Stromal cell of bone marrow (primary cell): ENCODE measurements around the gene DNAAF8.

Source experiments
- DNase-seq: peaks from one replicate; pipeline ENCODE4 v3.0.0-alpha.2; 2012; ENCODE audit warnings: low read depth

Gene DNAAF8

DNA sequence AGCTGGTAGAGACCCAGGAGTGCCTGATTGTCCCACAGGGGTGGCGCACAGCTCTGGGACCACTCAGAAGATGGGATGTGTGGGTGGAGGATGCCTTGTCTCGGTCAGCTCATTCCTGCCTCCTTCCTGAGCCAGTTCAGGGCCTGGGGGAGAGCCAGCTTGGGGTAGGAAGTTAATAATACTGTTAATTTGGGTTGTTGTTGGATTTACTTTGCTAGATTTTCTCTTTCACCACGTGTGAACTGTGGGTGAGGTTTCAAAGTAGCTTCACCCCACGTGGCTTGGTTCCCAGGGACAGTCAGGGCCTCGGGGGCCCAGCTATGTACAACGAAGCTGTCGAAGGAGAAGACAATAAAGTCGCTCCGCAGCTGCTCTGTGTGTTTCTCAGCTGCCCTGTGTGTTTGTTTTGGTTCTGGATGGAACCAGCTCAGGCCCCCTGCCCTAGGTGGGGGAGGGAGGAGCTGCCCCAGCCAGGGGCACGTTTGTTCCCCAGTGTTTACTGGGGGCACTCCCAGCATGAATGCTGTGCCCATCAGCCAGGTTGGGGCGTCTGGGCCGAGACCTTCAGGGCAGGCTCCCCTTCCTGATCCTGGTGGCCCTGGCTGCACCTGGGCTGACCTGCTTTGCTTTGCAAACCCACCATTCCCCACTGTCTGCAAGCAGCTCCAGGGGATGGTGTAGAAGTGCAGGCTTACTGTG, 38.7 kb upstream of the DNAAF8 start:
- DNase-seq = no peak

DNA sequence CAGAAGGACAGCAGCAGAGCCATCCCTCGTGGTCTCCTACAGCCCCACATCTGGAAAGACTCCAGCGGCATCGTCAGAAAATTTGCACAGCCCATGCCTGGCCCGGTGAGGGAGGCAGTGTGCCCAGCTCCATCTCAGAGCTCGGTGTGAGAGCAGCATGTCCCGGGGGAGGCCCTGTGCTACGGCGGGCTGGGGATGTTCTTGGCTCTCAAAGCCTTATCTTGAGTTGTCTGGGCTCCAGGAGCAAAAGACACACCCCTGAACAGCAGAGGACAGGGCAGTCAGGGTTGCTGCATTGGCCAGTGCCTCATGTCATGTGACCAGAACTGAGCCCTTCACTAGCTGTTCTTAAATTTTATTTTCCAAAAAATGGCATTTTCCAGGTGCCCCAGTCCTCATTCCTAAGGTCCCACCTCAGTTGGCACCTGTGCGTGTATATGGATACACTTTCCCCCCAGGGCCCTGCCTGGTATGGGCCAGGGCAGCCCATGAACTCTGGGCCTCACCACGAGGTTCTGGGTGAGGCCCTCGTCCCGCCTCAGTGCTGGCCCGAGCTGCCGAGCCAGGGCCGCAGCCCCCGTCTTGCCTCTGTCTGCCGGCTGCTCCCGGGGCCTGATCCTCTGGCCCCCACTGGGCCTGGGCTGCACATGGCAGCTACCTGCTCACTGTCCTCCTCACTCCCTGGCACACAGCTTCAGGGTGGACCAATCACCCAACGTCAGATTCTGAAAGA, 38.0 kb upstream of the DNAAF8 start:
- no peak for DNase-seq

DNA sequence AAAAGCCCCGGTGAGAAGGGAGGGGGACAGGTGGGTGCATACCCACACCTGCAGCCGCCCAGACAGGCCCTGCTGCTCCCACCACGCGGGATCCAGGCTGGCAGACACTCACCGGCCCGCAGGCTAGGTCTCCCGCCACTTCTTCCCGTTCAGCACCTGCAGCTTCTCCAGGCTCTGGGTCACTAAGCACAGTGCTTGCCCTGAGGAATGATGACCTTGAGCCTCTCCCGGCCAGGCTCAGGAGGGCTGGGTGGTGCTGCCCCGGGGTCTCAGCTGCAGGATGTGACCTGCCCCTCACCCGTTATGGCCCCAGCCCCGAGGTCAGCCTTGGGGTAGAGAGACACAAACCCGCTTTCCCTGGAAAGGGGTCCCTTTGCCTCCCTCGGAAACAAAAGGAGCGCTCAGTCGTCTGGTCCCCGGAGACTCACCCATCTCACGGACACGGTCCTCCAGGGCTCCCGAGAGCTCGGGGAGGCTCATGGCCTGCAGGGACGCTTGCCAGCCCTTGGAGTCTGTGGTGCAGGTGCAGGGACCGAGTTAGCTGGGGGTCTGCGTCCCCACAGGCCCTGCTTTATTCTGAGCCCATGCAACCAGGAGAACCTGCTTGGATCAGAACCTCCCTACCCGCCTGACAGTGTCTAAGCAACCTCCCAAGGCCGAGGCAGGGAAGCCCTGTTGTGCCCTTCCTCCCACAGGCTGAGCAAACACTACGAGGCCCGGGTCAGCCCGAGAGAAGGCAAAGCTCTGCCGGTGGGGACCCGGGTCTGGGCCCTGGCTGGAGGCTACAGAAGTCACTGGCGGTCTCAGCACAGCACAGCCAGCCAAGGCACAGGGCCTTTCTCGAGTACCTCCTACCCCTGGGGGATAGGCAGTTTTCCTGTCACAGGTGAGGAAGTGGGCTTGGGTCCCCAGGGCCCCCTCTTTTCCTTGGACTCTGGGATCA, 37.2 kb upstream of the DNAAF8 start:
- no peak for DNase-seq

- DNase-seq = no peak
These were observed 36.5 kb upstream of the DNAAF8 start for GRCh38 chr16:4697848-4698291.

DNA sequence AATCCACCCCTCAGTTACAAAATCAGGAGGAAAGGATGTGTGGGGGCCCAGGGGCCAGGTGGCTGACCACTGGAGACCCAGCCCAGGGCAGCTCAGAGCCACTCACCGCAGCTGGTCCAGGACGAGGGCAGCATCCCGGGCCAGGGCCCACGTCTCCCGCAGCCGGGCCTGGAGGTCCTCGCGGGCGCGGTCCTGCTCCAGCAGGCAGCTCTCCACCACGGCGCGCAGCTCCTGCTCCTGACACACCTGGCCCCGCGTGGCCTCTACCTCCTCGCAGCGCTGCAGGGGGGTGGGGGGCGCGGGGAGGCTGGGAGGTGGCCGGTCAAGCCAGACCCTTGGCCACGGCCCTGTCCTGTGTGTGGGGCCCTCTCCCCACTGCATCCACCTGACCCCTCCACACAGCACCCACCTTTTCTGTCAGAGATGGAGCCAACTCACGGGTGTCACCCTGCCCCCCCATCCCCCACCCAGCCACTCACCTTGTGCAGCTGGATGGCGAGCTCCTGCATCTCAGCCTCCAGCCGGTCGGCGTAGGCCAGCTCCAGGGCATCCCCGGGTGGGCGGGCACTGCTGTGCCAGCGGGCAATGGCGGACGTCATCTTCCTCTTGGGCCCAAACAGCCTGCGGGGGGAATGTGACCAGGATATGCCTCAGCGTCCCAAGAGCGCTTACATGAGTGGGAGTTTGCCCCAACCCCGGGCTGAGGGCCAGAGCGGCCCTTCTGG, 35.9 kb upstream of the DNAAF8 start:
- DNase-seq = no peak

- DNase-seq = no peak
These were observed 35.2 kb upstream of the DNAAF8 start for GRCh38 chr16:4699046-4699556.

DNA sequence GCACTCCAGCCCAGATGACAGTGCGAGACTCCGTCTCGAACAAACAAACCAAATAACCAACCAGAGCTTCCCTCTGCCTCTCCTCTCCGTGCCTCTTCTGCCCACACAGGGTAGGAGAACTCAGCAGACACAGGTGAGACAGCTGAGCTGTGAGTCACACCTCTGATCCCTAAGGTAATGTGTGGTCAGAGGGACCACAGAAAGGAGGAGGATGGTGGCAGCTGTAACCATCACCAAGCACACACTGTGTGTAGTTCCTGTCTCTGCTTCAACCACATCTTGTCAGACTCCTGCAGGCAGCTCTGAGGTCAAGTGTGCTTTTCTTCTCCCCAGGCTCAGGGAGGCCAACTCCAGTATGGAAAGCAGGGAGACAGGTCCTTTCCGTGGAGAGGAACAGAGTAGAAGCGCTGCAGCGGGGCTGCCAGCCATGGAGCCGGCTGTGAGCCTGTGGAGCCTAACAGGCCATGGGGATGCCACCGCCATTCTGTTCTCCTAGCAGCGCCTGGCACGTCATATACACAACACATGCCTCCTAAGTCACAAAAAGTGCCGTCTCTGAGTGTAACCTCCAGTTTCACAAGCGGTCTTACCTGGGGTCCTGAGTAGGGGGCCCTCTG, 33.8 kb upstream of the DNAAF8 start:
- no peak for DNase-seq

- DNase-seq = no peak
These were observed 33.2 kb upstream of the DNAAF8 start for GRCh38 chr16:4700997-4701743.

- no peak for DNase-seq
These were observed 32.4 kb upstream of the DNAAF8 start for GRCh38 chr16:4701791-4702465.

- DNase-seq = no peak
These were observed 31.9 kb upstream of the DNAAF8 start for GRCh38 chr16:4702466-4702808.

DNA sequence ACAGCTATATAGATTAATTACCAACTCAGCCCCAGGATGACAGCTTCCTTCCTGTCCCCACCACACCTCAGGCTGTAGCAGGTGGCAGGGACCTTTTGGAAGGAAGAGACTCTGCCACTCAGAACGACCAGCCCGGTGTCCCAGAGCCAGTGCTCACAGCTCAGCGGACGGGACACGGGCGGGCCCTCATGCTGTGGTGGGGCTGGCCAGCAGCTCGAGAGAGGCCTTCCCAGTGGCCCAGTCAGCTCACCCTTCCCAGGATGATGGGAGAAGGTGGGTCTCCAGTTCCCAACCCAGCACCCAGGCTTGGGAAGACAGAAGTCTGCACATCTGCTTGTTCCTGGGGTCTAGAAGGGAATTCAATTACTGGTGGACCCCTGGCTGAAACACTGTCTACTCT, 30.4 kb upstream of the DNAAF8 start:
- no peak for DNase-seq

- DNase-seq = no peak
These were observed 29.8 kb upstream of the DNAAF8 start for GRCh38 chr16:4704491-4704890.

DNA sequence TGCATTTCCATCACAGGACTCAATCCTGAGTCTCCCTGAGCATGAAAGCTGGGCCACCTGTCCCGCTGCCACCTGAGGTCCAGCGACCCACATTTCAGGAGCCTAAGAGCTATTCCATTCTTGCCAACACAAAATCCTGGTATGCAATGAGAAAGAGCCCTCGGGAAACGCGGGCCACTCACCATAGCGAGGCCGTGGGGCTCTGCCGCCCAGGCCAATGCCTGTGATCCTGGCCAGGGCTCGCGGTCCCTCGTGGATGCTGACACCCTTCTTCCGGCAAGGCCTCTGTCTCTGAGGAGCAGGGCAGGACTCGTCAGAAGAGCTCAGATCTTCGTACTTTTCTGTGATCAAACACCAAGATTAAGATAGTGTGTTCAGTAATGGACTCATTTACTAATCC, 29.4 kb upstream of the DNAAF8 start:
- DNase-seq = no peak

DNA sequence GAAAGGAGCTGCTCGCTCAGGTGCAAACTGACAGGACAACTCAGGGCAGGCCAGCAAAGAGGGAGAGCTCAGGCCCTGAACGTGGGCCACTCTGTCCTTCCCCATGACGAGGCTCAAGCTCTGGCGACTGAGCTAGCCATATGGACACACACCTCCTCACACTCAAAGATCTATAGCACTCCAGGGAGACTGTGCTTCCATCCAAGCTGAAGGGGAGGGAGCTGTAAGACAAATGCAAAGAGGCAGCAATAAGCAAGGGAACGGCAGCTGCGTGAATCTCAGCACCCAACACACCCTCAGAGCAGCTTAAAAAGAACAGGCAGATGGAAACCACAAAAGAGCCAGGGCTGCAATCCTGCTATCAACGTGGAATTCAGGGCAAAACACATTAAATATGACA, 27.5 kb upstream of the DNAAF8 start:
- DNase-seq = no peak

DNA sequence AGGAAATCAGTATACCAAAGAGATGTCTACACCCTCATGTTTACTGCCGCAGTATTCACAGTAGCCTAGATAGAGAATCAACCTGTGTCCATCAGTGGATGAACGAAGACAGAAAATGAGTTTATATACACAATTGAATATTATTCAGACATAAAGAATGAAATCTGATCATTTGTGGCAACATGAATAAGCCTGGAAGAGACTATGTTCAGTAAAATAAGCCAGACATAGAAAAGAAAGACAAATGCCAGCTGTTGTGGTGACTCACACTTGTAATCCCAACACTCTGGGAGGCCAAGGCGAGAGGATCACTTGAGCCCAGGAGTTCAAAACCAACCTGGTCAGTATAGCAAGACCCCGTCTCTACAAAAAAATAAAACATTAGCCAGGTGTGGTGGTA, 24.9 kb upstream of the DNAAF8 start:
- no peak for DNase-seq

DNA sequence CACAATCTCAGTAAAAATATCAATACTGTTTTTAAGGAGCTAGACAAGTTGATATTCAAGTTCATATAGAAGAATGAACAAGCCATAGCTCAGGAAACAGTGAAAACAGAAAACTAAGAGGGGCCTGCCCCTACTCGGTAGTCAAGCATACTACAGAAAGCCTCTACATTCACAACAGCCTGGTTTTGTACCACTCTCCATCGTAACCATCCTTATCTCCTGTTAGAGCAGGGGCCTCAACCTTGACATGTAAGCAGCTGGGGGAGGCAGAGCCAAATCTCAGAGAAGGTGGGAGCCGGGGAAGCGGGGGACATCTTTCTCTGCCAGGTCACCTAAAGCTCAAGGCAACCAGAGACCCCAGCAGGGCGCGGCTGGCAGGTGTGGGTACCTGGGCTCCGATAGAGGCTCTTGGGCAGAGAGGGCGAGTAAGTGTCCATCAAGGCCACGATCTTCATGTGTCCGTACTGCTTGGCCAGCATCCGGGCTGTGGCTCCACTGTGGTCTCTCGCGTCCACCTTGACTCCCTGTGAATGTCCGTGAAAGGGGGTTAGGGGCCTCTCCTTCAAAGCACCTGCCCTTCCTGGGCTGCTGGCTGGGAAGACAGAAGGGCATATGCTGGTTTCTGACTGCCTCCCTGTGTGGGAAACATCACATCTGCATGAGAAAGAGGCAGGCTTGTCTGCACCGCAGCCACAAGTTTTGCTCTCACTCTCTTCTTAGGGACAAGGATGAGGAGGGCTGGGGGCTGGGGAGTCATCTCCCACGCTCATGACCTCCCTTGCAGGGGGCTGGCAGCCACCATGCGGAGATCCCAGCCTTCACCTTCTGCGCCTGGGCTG, 20.5 kb upstream of the DNAAF8 start:
- DNase-seq = no peak

GRCh38 chr16:4714996-4715395, 19.3 kb upstream of the DNAAF8 start:
- DNase-seq = no peak

DNA sequence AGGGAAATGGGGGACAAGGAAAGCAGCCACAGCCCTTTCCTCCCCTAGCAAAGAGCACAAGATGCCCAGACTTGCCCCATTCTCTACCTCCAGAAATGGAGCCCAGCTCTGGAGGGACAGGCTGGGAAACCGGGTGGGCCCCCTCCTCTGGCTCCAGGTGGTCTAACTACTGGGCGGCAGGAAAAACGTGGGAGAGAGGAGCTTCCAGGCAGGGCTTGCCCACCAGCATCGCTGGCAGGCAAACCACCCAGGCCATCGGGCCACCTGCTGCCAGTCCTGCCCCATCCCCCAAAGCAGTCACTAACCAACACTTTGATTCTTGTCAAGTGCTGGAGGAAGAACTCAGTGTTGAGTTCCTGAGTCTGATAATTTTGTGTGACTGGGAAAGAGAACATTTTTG, 15.9 kb upstream of the DNAAF8 start:
- DNase-seq = no peak

DNA sequence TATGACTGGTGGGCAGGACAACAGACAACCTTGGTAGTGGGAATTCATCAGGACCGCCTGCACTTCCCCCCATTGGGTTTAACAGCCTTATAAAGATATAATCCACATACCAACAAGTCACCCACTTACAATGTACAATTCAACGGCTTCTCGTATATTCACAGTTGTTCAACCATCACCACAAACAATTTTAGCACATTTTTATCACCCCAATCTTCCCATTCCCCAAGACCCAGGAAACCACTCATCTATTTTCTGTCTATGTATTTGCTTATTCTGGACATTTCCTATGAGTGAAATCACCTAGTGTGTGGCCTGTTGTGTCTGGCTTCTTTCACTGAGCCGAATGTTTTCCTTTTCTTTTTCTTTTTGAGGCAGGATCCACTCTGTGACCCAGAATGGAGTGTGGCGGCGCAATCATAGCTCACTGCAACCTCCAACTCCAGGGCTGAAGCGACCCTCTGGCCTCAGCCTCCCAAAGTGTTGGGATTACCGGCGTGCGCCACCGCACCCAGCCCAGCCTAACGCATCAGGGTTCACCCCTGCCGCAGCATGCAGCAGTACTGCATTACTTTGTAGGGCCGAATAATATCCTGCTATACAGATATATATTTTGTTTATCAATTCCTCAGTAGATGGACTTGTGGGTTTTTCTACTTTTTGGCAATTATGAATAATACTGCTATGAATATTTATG, 11.1 kb upstream of the DNAAF8 start:
- DNase-seq = no peak
